Activated CD4-positive, alpha-beta T cell treated with anti-CD3 and anti-CD28 coated beads, Interleukin-10, Interleukin-2, amounts not matched to agents 100 ng/mL and 50 ng/mL, durations not matched to agents 16 hours and 8 hours (primary cell): Measurements from ENCODE around the gene SPTBN1.
A peak's percentile ranks its signal among the peaks of the same experiment; 100 is the strongest.

Source experiments
- DNase-seq: peaks from one replicate; pipeline ENCODE4 v3.0.0-alpha.2; 2020

The SPTBN1 gene

GRCh38 chr2:54595161-54595803 lies 139.2 kb downstream of the SPTBN1 start:
- DNase-seq = no peak

- no peak for DNase-seq
These were observed 140.1 kb downstream of the SPTBN1 start for GRCh38 chr2:54595999-54596902.

- DNase-seq = no peak
These were observed 141.2 kb downstream of the SPTBN1 start for GRCh38 chr2:54597153-54597848.

- DNase-seq = no peak
These were observed 142.5 kb downstream of the SPTBN1 start for GRCh38 chr2:54598347-54599325.

- DNase-seq = no peak
These were observed 143.2 kb downstream of the SPTBN1 start for GRCh38 chr2:54599326-54599710.

GRCh38 chr2:54599914-54600313 lies 143.8 kb downstream of the SPTBN1 start:
- DNase-seq = no peak

GRCh38 chr2:54601339-54601738 lies 145.2 kb downstream of the SPTBN1 start:
- no peak for DNase-seq

GRCh38 chr2:54602736-54603322 lies 146.7 kb downstream of the SPTBN1 start:
- DNase-seq = no peak

GRCh38 chr2:54603357-54603756 lies 147.2 kb downstream of the SPTBN1 start:
- DNase-seq = no peak

- no peak for DNase-seq
These were observed 147.7 kb downstream of the SPTBN1 start for GRCh38 chr2:54603796-54604195.

GRCh38 chr2:54604871-54605270 lies 148.7 kb downstream of the SPTBN1 start:
- no peak for DNase-seq

- no peak for DNase-seq
These were observed 149.7 kb downstream of the SPTBN1 start for GRCh38 chr2:54605836-54606235.

GRCh38 chr2:54606393-54606958 lies 150.3 kb downstream of the SPTBN1 start:
- peak; percentile 37 for DNase-seq

GRCh38 chr2:54608224-54608623 lies 152.1 kb downstream of the SPTBN1 start:
- DNase-seq = no peak

GRCh38 chr2:54609241-54609640 lies 153.1 kb downstream of the SPTBN1 start:
- DNase-seq = no peak

- DNase-seq = no peak
These were observed 153.5 kb downstream of the SPTBN1 start for GRCh38 chr2:54609647-54610046.

- no peak for DNase-seq
These were observed 154.6 kb downstream of the SPTBN1 start for GRCh38 chr2:54610700-54611099.

- DNase-seq = no peak
These were observed 155.9 kb downstream of the SPTBN1 start for GRCh38 chr2:54611830-54612545.

GRCh38 chr2:54613386-54613785 lies 157.3 kb downstream of the SPTBN1 start:
- DNase-seq = no peak

GRCh38 chr2:54613794-54614257 lies 157.7 kb downstream of the SPTBN1 start:
- peak; percentile 34 for DNase-seq

- no peak for DNase-seq
These were observed 158.7 kb downstream of the SPTBN1 start for GRCh38 chr2:54614819-54615218.
